GM19238 (cell line): Measurements from ENCODE around the gene SPATA31A7.
"Not testable (repeated sequence)": the region's sequence is repeated elsewhere in the genome, so short reads cannot be mapped to it uniquely, and the experiment has no call there.

Source experiments
- DNase-seq: peaks from one replicate; pipeline ENCODE4 v3.0.0; 2011; ENCODE audit warnings: low spot score; ENCODE audit not compliant: insufficient read length

SPATA31A7 gene

DNA sequence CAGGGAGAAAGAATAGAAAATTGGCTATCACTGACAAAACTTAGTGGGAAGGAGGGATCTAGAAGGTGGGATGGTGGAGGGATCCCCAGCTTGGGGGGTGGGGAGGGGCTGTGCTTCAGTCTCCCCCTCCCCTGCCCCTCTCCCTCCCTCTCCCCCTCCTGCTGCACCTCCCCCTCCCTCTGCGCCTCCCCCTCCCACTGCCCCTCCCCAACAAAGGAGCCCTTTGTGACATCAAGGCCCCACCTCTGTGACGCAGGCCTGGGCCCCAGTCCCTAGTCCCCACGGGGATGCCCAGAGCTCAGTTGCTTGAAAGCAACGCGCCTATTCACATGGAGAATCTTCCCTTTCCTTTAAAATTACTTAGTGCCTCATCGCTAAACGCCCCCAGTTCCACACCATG lies at the start of gene SPATA31A7:
Gene SPATA31A7, plus strand, starts transcription at position 301 of the 400 bp plus-strand sequence. Its CDS starts 29 bp downstream, at position 330.
- not testable (repeated sequence) for DNase-seq

DNA sequence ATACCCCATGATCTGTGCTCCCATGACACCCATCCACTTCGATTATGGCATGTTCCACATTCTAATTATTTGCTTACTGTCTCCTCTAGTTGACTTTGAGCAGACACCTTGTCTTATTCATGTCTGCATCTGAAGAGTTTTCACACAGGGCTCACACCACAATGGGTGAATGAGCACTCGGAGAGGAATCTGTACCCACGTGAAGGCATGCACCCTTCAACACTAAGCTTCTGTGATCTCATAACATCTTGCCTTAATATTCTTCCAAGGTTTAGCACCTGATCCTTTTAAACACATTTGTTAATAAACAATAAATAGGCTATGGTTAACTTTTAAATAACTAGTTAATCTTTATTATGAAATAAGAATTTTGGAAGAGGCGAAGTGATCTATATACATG lies 36.6 kb downstream of the SPATA31A7 start:
- DNase-seq: not testable (repeated sequence)
